MM.1S (cell line): ENCODE data around the gene MAP3K2.

Source experiments
- DNase-seq: peaks from one replicate; pipeline ENCODE4 v3.0.0-alpha.2; 2015
- H2AFZ ChIP-seq: fragments of 300-600 bp; sonication (generic); 2 replicates; pipeline ENCODE4 v1.6.0; 2016; ENCODE audit warnings: antibody characterized with exemption, low read length
- H3F3A ChIP-seq: fragments of 300-600 bp; sonication (generic); 2 replicates; pipeline ENCODE4 v1.6.1; 2016; ENCODE audit warnings: mild to moderate bottlenecking, antibody characterized with exemption, low read length, moderate library complexity, mixed read lengths; ENCODE audit not compliant: insufficient read depth
- H3K27ac ChIP-seq: fragments of 300-600 bp; sonication (generic); 2 replicates; pipeline ENCODE4 v1.5.1; 2016; ENCODE audit warnings: mild to moderate bottlenecking, low read length
- H3K27me3 ChIP-seq: fragments of 300-600 bp; sonication (generic); replicated peaks from 2 replicates; pipeline ENCODE4 v1.6.0; 2016; ENCODE audit warnings: low read length; ENCODE audit not compliant: insufficient read depth
- H3K36me3 ChIP-seq: fragments of 300-600 bp; sonication (generic); replicated peaks from 2 replicates; pipeline ENCODE4 v1.6.1; 2016; ENCODE audit warnings: mild to moderate bottlenecking, low read length, mixed read lengths; ENCODE audit not compliant: insufficient read depth
- H3K4me1 ChIP-seq: fragments of 300-600 bp; sonication (generic); 2 replicates; pipeline ENCODE4 v1.6.1; 2016; ENCODE audit warnings: low read length, mixed read lengths
- H3K4me2 ChIP-seq: fragments of 300-600 bp; sonication (generic); 2 replicates; pipeline ENCODE4 v1.6.0; 2016; ENCODE audit warnings: low read depth, low read length
- H3K4me3 ChIP-seq: fragments of 300-600 bp; sonication (generic); 2 replicates; pipeline ENCODE4 v1.5.1; 2016; ENCODE audit warnings: low read length, mixed read lengths
- H3K79me2 ChIP-seq: fragments of 300-600 bp; sonication (generic); 2 replicates; pipeline ENCODE4 v1.6.1; 2016; ENCODE audit warnings: mixed run types, low read length, mixed read lengths
- H3K9ac ChIP-seq: fragments of 300-600 bp; sonication (generic); 2 replicates; pipeline ENCODE4 v1.6.1; 2016; ENCODE audit warnings: low read length, mixed read lengths
- H3K9me2 ChIP-seq: fragments of 300-600 bp; sonication (generic); replicated peaks from 2 replicates; pipeline ENCODE4 v1.6.1; 2016; ENCODE audit warnings: mild to moderate bottlenecking, low read length, mixed read lengths; ENCODE audit not compliant: insufficient read depth
- H3K9me3 ChIP-seq: fragments of 300-600 bp; sonication (generic); replicated peaks from 2 replicates; pipeline ENCODE4 v1.6.1; 2016; ENCODE audit warnings: mild to moderate bottlenecking, low read length, mixed read lengths; ENCODE audit not compliant: insufficient read depth
- H4K20me1 ChIP-seq: fragments of 300-600 bp; sonication (generic); 2 replicates; pipeline ENCODE4 v1.6.1; 2016; ENCODE audit warnings: mild to moderate bottlenecking, low read length, moderate library complexity, mixed read lengths; ENCODE audit not compliant: insufficient read depth
- CTCF ChIP-seq: fragments of 300-600 bp; sonication (generic); IDR thresholded peaks from 2 replicates; pipeline ENCODE4 v1.5.1; 2016; ENCODE audit warnings: antibody characterized with exemption, low read length, mixed read lengths
- EZH2 ChIP-seq: fragments of 300-600 bp; sonication (generic); optimal IDR thresholded peaks from 2 replicates; pipeline ENCODE3; 2017; ENCODE audit warnings: low read depth, mild to moderate bottlenecking, antibody characterized with exemption, low read length, mixed read lengths
- EZH2phosphoT487 ChIP-seq: fragments of 300-600 bp; sonication (generic); IDR thresholded peaks from 2 replicates; pipeline ENCODE4 v1.6.1; 2018; ENCODE audit warnings: antibody characterized with exemption, low read length

Gene MAP3K2

GRCh38 chr2:127414638-127415592, 27.1 kb upstream of the MAP3K2 start:
- H3K9me2 ChIP-seq: no peaks in the 10 kb centered on the region
- H3K4me3 ChIP-seq: no peak overlapping the region
- H4K20me1 ChIP-seq: no peaks in the 10 kb centered on the region
- DNase-seq: no peak
- no peak overlapping the region for H3K9ac ChIP-seq
- no peak overlapping the region for H2AFZ ChIP-seq
- H3K79me2 ChIP-seq: no peaks in the 10 kb centered on the region
- no peaks in the 10 kb centered on the region for H3K36me3 ChIP-seq
- peaks cover 12% of the 10 kb centered on the region for H3K4me1 ChIP-seq
- no peaks in the 10 kb centered on the region for H3K27me3 ChIP-seq
- peaks cover 7% of the 10 kb centered on the region; the same call in 1 of the 2 replicates for H3F3A ChIP-seq
- TF ChIP-seq EZH2phosphoT487 (no peak), CTCF (no peak), EZH2 (no peak)
- H3K9me3 ChIP-seq: no peaks in the 10 kb centered on the region
- no peak overlapping the region for H3K4me2 ChIP-seq
- no peak overlapping the region for H3K27ac ChIP-seq

GRCh38 chr2:127413782-127414637, 26.2 kb upstream of the MAP3K2 start:
- Histone ChIP-seq H3K79me2 (no peaks in the 10 kb centered on the region), H2AFZ (no peak overlapping the region), H4K20me1 (no peaks in the 10 kb centered on the region), H3K9ac (no peak overlapping the region), H3K4me3 (no peak overlapping the region), H3K9me3 (no peaks in the 10 kb centered on the region), H3K4me2 (no peak overlapping the region), H3K9me2 (no peaks in the 10 kb centered on the region), H3K4me1 (peaks cover 12% of the 10 kb centered on the region), H3K36me3 (no peaks in the 10 kb centered on the region), H3K27ac (no peak overlapping the region), H3K27me3 (no peaks in the 10 kb centered on the region), H3F3A (peaks cover 7% of the 10 kb centered on the region; the same call in 1 of the 2 replicates)
- no peak for DNase-seq
- TF ChIP-seq CTCF (no peak), EZH2 (no peak), EZH2phosphoT487 (no peak)

DNA sequence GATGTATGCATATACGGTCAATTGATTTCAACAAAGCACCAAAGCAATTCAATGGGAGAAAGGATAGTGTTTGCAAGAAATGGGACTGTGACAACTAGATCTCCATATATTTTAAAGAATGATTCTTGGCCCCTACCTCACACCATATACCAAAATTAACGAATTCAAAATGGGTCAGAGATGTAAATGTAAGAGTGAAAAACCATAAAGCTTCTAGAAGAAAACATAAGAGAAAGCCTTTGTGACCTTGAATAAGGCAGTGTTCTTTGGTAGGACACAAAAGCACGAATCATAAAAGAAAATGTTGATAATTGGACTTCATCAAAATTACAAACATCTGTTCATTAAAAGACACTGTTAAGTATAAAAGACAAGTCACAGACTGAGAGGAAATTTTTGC, 25.4 kb upstream of the MAP3K2 start:
- TF ChIP-seq CTCF (no peak), EZH2phosphoT487 (no peak), EZH2 (no peak)
- Histone ChIP-seq H3K79me2 (no peaks in the 10 kb centered on the region), H3K27ac (no peak overlapping the region), H3K36me3 (no peaks in the 10 kb centered on the region), H4K20me1 (no peaks in the 10 kb centered on the region), H3K9ac (no peak overlapping the region), H3K27me3 (no peaks in the 10 kb centered on the region), H3K4me1 (peaks cover 12% of the 10 kb centered on the region), H2AFZ (no peak overlapping the region), H3K4me3 (no peak overlapping the region), H3K9me3 (no peaks in the 10 kb centered on the region), H3K4me2 (no peak overlapping the region), H3K9me2 (no peaks in the 10 kb centered on the region), H3F3A (peaks cover 7% of the 10 kb centered on the region; the same call in 1 of the 2 replicates)
- no peak for DNase-seq
